Hematopoietic multipotent progenitor cell treated with erythropoietin and hydrocortisone succinate and interleukin-3 and kit ligand, for 15 days (in vitro differentiated cells): ENCODE data around the gene MTF1.
"Not testable (repeated sequence)": the region's sequence is repeated elsewhere in the genome, so short reads cannot be mapped to it uniquely, and the experiment has no call there.

ENCODE experiments used
- DNase-seq: peaks from one replicate; pipeline ENCODE4 v3.0.0-alpha.2; 2015; ENCODE audit warnings: low spot score

Gene MTF1

DNA sequence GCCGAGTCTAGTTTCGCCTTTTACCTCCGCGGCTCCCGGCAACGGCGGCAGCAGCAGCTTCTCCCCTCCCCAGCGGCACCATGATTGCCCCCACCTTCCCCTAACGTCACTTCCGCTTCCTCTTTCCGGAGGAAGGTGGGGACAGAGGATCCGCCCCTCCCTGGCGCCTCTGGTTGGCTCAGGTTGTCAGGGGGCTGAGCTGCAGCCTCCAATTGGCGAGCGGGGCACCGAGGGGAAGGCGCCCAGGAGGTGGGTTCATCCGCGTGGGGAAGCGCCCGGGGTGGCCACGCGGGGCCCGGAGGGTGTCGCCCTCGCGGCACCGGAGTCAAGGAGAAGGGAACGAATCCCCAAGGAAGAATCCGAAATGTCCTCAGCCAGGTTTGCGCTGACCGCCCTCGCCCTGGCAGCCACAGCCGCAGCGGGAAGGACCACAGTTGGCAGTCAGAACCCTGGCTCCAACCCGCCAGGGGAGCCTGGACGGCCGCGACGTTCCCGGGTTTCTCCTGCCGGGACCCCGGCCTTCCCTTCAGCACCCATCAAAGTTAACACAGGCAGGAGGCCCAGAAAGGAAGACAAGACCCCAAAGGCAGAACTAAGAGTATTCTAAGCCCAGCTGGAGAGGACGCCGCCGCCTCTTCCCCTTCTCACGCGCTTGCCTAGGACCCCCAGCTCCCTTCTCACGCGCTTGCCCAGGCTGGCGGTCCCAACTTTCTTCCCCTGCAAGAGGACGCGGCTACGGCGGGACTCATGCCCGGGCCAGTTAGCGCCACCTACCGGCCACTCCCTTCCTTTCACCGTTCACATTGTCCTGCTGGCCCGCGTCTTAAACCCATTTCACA lies at the start of gene MTF1:
Gene MTF1, minus strand, starts transcription at position 86 of the 839 bp plus-strand sequence. CDS start 1,934 bp downstream, outside the sequence.
- peak; percentile 98 for DNase-seq

DNA sequence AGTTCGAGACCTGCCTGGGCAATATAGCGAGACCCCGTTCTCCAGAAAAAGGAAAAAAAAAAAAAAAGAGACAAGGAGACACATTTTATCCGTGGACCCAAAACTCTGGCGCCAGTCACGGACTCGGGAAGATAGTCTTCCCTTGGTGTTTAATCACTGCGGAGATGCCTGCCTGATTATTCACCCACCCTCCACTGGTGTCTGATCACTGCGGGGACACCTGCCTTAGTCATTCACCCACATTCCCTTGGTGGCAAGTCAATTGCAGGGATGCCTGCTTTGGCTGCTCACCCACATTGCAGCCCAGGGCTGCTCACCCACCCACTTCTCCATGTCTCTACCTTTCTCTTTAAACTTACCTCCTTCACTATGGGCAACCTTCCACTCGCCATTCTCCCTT lies 49.1 kb upstream of the MTF1 start:
- DNase-seq = not testable (repeated sequence)

DNA sequence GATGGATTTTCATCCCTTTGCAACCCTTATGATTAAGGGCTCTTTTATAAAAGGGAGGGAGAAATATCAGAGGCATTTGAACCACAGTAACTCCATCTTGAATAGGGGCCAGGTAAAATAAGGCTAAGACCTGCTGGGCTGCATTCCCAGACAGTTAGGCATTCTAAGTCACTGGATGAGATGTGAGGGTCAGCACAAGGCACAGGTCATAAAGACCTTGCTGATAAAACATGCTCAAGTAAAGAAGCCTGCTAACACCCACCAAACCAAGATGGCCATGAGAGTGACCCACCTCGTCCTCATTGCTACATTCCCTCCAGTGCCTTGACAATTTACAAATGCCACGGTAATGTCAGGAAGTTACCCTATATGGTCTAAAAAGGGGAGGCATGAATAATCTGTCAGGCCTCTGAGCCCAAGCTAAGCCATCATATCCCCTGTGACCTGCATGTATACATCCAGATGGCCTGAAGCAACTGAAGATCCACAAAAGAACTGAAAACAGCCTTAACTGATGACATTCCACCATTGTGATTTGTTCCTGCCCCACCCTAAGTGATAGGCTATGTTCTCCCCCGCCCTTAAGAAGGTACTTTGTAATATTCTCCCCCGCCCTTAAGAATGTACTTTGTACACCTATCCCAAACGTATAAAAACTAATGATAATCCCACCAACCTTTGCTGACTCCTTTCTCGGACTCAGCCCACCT lies 48.2 kb upstream of the MTF1 start:
- DNase-seq = not testable (repeated sequence)

DNA sequence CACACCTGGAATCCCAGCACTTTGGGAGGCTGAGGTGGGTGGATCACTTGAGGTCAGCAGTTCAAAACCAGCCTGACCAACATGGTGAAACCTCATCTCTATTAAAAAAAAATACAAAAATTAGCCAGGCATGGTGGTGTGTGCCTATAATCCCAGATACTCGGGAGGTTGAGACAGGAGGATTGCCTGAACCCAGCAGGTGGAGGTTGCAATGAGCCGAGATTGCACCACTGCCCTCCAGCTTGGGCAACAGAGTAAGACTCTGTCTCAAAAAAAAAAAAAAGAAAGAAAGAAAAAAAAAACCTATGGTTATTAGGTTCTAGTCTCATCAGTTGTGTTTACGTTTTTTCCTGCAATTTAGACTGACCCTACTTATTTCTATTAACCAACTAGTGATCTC lies 47.2 kb upstream of the MTF1 start:
- DNase-seq = not testable (repeated sequence)

DNA sequence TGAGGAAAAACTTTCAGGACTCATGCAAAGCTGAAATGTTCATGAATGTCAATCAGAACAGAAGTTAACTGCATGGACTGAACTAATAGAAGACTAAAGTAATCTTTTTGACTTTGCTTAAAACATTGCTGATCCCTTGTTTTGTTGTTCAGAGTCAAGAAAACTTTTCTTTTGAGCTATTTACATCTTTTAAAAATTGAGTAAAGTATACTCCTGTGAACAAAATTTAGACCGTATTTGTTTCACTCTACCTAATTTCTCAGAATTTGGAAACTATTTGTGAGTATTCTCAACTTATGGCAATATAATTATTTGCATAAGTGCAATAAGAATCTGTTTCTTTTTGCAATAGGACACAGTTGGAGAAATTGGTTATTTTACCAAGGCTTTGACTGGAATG lies 46.3 kb upstream of the MTF1 start:
- no peak for DNase-seq

DNA sequence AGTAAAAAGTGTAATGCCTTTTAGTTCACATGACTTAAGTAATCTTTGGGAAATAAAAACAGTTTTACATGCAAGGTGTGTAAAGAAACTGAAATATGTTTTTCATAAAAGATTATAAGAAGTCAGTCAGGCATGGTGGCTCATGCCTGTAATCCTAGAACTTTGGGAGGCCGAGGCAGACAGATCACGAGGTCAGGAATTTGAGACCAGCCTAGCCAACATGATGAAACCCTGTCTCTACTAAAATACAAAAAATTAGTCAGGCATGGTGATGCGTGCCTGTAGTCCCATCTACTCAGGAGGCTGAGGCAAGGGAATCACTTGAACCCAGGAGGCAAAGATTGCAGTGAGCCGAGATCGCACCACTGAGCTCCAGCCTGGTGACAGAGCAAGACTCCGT lies 44.5 kb upstream of the MTF1 start:
- not testable (repeated sequence) for DNase-seq

DNA sequence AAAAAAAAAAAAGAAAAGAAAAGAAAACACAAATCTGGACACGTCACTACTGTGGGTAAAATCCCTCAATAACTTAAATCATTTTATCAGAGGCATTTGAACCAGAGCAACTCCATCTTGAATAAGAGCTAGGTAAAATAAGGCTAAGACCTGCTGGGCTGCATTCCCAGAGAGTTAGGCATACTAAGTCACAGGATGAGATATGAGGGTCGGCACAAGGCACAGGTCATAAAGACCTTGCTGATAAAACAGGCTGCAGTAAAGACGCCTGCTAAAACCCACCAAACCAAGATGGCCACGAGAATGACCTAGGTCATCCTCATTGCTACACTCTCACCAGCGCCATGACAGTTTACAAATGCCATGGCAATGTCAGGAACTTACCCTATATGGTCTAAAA lies 43.6 kb upstream of the MTF1 start:
- no peak for DNase-seq

DNA sequence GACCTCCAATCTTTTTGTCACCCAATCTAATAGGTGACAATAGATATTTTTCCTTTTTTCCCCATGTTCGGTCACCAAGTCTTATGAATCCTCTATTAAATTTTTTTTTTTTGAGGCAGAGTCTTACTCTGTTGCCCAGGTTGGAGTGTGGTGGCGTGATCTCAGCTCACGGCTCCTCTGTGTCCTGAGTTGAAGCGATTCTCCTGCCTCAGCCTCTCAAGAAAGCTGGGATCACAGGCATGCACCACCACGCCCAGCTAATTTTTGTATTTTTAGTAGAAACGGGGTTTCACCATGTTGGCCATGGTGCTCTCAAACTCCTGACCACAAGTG lies 42.5 kb upstream of the MTF1 start:
- no peak for DNase-seq

DNA sequence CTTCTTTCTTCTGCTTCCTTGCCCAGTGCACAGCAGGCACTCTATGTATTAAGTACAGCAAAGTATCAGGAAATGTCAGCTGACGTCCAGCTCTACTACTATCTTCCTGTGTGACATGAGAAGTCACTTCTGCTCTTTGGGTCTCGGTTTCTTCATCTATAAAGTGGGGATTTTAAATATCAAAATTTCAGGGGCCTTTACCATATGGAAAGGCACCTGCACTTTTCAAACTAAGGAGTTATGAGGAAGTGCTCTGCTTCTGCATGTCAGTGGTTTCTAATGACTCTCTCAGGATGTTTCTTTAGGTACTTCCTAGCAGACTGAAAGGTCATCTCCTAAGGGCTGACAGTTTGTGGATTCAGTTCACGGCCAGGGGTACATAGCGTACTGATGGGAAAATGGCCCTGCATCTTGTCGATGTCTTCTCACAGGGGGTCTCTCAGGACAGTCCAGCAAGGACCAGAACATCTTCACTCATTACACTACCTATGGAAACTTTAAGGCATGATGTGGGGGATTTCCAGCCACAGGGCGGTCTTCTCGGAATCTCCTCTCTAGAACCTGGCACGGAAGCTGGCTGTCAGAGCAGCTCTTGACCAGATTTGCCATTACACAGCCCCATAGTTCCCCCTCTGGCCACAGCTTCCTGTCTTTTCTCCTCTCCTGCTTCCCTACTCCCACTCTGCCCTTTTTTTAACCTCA lies 42.0 kb upstream of the MTF1 start:
- no peak for DNase-seq

DNA sequence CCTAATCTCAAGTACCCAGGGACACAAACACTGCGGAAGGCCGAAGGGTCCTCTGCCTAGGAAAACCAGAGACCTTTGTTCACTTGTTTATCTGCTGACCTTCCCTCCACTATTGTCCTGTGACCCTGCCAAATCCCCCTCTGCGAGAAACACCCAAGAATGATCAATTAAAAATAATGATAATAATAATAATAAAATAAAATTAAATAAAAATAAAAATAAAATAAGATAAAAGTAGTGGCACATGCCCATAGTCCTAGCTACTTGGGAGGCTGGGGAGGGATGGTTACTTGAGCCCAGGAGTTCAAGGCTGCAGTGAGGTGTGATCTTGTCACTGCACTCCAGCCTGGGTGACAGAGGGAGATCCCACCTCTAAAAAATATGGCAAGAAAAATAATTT lies 38.2 kb upstream of the MTF1 start:
- not testable (repeated sequence) for DNase-seq

DNA sequence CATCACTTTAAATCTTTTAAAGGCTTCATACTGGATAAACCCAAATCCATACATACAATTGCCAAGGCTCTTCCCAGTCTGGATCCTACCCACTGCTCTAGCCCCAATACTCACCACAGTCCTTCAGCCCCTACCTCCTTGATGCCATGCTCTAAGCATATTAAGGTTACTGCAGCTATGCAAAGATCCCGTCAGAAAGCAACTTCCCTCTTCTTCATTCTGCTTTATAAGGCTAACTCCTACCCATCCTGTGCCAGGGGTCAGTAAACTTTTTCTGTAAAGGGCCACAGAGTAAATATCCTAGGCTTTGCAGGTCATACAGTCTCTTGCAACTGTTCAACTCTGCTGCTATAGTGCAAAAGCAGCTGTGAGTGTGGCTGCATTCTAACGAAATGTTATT lies 34.3 kb upstream of the MTF1 start:
- DNase-seq = no peak

DNA sequence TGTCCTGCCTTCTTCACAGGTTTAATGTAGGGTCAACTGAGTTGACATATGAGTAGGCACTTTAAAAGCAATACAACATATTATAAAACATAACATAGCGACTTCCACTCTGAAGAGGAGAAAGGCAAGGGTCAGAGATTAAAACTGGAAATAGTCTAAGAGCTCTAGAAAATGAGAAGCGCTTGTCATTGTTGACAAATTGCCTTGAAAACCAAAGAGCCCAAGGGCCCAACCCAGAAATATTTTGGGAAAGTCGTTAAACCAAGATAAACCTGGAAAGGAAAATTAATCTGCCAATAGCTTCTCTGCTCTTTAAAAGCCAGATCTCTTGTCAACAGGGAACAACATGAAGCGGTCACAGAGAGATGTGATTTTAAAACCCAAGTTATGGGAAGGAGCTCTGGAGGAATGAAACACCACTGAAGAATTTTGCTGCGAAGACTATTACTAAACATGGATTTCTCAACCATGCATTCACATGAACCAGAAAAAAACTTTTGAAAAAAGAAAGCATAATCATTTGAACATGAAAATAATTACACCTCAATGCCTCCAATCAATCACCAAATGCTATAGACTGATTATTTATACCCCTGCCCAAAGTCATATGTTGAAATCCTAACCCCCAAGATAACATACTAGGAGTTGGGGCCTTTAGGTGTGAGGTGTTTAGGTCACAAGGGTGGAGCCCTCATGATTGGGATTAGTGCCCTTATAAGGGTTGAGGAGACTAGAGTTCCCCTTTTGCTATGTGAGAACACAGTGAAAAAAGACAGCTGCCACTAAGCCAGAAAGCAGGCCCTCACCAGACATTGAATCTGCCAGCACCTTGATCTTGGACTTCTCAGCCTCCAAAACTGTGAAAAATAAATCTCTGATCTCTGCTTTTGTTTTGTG lies 33.0 kb upstream of the MTF1 start:
- DNase-seq = no peak

DNA sequence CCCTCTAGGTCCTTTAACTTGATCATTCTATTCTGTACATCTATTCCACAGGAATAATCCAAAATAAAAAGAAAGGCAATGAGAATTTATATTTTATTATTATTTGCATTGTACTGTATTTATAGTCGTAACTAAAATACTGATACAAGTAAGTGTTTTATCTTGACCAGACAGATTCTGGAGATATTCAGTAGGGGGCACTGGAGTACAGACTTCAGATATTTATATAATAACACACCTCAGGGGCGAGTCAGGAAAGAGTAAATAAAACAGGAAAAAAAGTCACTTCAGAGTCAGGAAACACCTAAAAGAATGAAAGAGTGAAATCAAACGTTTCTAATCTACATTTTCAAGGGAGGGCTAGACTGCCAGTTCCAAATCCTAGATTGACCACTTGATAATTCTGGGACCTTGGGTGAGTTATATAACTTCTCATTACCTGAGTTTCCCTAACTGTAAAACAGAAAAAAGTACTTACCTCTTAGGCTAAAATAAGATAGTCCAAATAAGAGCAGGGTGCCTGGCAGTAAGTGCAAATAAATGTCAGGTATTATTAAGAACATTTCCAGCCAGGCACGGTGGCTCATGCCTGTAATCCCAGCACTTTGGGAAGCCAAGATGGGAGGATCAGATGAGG lies 31.1 kb upstream of the MTF1 start:
- peak; percentile 65 for DNase-seq

DNA sequence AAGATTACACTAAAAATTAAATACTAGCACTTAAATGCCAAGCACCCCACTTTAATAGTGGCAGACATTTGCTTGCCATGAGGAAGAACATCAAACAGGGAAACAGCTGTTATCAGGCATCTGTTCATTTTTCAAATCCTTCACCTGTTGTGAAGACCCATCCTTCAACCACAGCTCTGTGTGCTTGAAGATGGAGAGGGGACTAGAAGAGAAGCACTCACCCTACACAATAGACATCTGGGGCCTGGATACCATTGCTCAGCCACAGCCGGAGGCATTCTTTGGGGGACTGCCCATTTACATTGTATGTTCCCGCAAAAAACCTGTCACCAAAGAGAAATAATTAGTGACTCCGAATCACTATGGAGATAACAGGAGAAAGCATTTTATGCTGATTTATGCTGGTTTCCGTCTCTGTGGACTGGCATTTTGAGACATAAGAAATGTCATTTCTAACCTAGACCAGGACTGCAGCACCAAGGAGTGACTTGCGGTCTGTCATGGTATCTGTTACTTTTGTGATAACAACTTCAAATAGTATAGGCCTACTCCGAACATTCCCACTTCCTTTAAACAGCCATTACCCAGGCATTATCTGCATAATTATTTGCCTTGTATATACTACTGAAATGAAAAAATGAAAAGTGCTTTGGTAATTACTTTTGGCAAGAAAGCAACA lies 28.8 kb upstream of the MTF1 start:
- no peak for DNase-seq

DNA sequence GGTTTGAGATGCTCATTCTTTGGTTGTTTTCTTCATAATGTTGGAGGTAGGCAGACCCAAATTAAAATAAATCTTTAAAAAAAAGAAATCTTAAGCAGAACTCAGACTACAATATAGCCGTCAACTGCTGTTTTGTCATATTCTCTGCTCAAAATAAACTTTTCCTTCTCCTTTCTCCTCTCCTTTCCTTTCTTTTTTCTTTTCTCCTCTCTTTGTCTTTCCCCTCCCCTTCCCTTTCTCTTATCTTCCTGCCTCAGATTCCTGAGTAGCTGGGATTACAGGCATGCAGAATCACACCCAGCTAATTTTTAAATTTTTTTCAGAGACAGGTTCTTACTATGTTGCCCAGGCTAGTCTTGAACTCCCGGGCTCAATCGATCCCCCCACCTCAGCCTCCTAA lies 24.8 kb upstream of the MTF1 start:
- DNase-seq = no peak

DNA sequence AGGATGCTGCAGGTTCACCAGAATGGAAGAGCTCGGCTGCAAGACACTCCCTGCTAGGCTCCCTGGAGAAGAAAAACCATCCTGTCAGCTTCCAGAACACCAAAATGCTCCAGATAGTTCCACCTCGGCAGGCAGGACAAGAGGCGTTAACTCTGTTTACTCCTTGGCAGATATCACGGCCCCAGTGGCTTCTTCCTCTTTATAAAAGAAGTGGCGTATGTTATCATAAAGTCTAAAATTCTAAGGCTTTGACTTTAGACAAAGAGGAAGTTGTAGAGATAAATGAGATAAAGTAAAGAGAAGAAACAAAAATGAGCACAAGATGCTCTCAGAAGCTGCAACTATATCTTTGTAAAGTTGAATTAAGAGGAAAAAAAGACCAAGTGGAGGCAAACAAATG lies 24.3 kb upstream of the MTF1 start:
- DNase-seq = no peak

DNA sequence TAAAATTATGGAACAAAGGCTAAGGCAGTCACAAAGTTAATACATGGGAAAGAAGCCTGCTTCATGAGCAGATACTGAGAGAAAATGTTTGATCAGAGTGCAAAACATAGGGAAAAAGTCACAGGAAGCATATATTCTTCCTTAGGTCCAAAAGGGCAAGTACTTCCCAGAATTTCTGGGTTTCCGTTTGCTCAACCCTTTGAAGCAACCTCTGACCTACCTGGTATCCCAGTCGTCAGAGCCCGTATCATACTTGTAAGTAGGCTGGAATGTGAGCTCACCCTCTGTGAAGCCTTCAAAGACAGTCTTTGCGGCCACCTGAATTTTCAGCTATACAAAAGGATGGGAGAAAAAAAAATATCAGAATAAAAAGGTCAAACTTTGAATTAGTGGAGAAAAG lies 20.5 kb upstream of the MTF1 start:
- DNase-seq = no peak

DNA sequence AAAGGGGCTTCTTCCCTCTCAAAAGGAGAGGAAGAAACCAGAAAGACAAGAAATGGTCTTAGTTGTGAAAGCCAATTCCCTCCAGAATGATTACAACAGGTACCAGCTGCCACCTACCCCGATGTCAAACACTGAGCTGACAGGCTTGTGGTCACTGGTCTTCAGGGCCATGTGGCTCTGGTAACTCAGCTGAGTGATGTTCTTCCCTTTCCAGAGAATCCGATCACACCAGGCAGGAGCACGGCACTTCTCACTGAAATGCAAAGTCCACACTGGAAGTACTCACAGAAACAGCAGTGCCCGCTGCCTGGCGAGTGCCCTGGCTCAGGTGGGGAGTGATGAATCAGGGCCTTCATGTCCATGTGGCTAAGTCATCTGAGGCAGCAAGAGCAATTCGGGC lies 18.7 kb upstream of the MTF1 start:
- no peak for DNase-seq

DNA sequence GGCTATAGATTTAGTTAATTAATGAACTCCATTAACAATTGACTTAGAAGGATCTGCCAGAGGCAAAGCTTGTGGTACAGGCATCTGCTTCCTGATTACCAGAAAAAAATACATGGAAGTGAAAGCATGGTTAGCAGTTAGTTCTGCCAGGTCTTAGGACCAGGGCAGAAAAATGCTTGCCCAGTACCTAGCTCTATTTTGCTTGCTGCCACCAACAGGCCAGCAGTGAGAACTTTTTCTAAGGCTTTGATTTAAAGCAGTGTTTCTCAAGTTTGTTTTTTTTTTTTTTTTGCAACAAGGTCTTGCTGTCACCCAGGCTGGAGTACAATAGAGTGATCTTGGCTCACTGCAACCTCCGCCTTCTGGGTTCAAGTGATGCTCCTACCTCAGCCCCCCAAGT lies 16.4 kb upstream of the MTF1 start:
- DNase-seq = no peak

DNA sequence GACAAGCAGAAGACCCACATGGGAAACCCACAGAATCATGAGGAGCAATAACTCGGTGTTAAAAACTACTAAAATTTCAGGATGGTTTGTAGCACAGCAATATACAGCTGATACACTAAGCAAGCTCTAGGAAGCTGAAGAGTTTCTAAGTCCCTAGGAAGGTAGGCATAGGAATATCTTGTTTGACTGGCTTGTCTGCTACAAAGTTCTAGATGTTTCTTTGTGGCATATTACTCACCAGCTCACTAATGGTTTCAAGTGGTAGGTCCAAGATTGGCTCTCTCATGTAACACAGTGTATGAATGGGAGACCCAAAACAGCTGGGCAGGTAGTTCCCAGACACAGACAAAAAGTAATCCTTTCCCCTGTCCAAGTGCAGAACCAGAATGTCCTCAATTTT lies 13.3 kb upstream of the MTF1 start:
- no peak for DNase-seq

DNA sequence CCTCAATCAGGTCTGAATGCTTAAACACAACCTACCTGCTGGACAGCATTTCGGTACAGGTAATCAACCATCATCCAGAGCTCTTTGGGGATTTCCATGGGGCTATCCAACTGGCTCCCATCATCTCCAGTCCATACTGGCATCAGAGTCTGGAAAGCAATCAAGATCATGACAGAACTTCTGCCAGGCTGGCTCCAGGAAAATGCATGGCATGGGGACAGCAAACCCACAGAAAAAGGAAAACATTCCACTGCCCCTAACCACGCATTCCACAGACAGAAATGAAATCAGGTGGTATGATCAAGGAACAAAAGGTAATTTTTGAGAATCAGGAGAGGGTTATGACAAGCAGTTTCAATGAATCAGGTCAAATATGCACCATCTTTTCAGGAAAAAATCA lies 9.1 kb upstream of the MTF1 start:
- no peak for DNase-seq
